Subcutaneous abdominal adipose tissue (tissue), 5 donors: ENCODE measurements around the gene MARCHF3.
"Not testable (repeated sequence)": the region's sequence is repeated elsewhere in the genome, so short reads cannot be mapped to it uniquely, and the experiment has no call there.

Source experiments
- H3K27ac ChIP-seq: one replicate; pipeline ENCODE4 v1.7.0; 2013; ENCODE audit warnings: low read depth, mild to moderate bottlenecking, inconsistent platforms, low read length, moderate library complexity
- H3K27me3 ChIP-seq, 5 donors: one replicate each; pipeline ENCODE4 v1.7.0; 2013; ENCODE audit warnings: low read length in 5 of 5, inconsistent platforms in 1 of 5; ENCODE audit not compliant: control insufficient read depth in 5 of 5, insufficient read depth in 4 of 5
- H3K36me3 ChIP-seq, 5 donors: one replicate each; pipeline ENCODE4 v1.7.0; 2013; ENCODE audit warnings: low read length in 5 of 5; ENCODE audit not compliant: control insufficient read depth in 5 of 5, insufficient read depth in 5 of 5
- H3K4me1 ChIP-seq, 5 donors: one replicate each; pipeline ENCODE4 v1.7.0; 2013; ENCODE audit warnings: low read length in 5 of 5, mild to moderate bottlenecking in 3 of 5, moderate library complexity in 1 of 5; ENCODE audit not compliant: control insufficient read depth in 5 of 5, insufficient read depth in 5 of 5
- H3K4me3 ChIP-seq, 5 donors: one replicate each; pipeline ENCODE4 v1.7.0; 2013; ENCODE audit warnings: low read length in 5 of 5, low read depth in 1 of 5
- H3K9ac ChIP-seq, 5 donors: one replicate each; pipeline ENCODE4 v1.7.0; 2013; ENCODE audit warnings: low read length in 5 of 5, mild to moderate bottlenecking in 4 of 5, moderate library complexity in 3 of 5
- H3K9me3 ChIP-seq, 5 donors: one replicate each; pipeline ENCODE4 v1.7.0; 2013; ENCODE audit warnings: low read length in 5 of 5; ENCODE audit not compliant: control insufficient read depth in 5 of 5
- donor health status: healthy.
- donor health status: healthy.
- donor health status: healthy.
- donor health status: healthy.
- donor health status: healthy.

Gene MARCHF3

DNA sequence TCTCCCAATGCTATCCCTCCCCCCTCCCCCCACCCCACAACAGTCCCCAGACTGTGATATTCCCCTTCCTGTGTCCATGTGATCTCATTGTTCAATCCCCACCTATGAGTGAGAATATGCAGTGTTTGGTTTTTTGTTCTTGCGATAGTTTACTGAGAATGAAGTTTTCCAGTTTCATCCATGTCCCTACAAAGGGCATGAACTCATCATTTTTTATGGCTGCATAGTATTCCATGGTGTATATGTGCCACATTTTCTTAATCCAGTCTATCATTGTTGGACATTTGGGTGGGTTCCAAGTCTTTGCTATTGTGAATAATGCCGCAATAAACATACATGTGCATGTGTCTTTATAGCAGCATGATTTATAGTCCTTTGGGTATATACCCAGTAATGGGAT is 139.9 kb downstream of the MARCHF3 start:
- not testable (repeated sequence) for H3K27me3 ChIP-seq, H3K36me3 ChIP-seq, H3K4me1 ChIP-seq, H3K9me3 ChIP-seq, H3K27ac ChIP-seq, H3K4me3 ChIP-seq, H3K9ac ChIP-seq

- H3K4me1 ChIP-seq = no peaks in the 10 kb centered on the region
- H3K9ac ChIP-seq = no peak overlapping the region
- no peaks in the 10 kb centered on the region for H3K36me3 ChIP-seq
Measured at GRCh38 chr5:126888175-126888574, 142.2 kb downstream of the MARCHF3 start.

GRCh38 chr5:126884269-126884819 is 146.0 kb downstream of the MARCHF3 start:
- H3K4me1 ChIP-seq = no peaks in the 10 kb centered on the region
- no peaks in the 10 kb centered on the region for H3K27me3 ChIP-seq
- no peaks in the 10 kb centered on the region for H3K36me3 ChIP-seq
- no peak overlapping the region for H3K9ac ChIP-seq
- H3K4me3 ChIP-seq = no peak overlapping the region
- H3K9me3 ChIP-seq = no peaks in the 10 kb centered on the region
- no peak overlapping the region for H3K27ac ChIP-seq

More at GRCh38 chr5:126888175-126888574, 142.2 kb downstream of the MARCHF3 start:
- H3K27ac ChIP-seq = no peak overlapping the region
- no peak overlapping the region for H3K4me3 ChIP-seq
- H3K9me3 ChIP-seq = no peaks in the 10 kb centered on the region
- no peaks in the 10 kb centered on the region for H3K27me3 ChIP-seq

DNA sequence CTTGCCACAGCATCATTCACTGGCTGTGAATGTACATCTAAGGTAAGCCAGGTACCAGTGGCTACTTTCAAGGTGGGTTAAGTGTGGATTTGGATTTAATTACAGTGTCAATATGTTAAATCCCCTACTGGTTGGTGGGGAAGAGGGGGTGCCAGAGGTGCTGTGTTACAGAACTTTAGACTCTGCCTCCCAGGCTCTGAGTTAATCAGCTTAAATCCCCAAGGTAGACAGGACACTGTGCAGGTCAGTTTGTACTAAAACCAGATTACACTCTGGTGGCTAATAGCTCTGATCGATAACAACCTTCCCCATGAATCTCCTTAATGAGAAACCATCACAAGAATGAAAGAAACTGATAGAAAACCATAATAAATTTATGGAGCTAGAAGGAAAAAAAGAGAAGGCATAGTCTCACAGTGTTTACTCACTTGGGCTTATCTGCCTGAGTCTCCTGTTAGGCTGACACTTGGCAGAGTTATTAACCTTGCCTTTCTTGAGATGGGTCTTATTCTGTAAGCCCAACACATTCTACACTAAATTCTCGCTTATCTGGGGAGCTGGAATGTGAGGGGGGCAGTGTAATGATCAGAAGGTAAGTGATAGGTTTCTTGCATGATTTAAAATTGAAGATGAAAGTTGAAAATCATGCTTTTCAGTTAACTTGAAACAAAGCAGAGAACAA is 146.7 kb downstream of the MARCHF3 start:
- H3K27me3 ChIP-seq = no peaks in the 10 kb centered on the region
- H3K27ac ChIP-seq = no peak overlapping the region
- H3K4me1 ChIP-seq = peaks cover 0 to 5% (median 3%) of the 10 kb centered on the region in 5 donors
- no peak overlapping the region for H3K9ac ChIP-seq
- no peak overlapping the region for H3K4me3 ChIP-seq
- no peaks in the 10 kb centered on the region for H3K36me3 ChIP-seq
- H3K9me3 ChIP-seq = no peaks in the 10 kb centered on the region

- Histone ChIP-seq H3K36me3 (peaks cover 0 to 12% (median 0%) of the 10 kb centered on the region in 5 donors), H3K27me3 (no peaks in the 10 kb centered on the region), H3K27ac (no peak overlapping the region), H3K4me1 (peaks cover 0 to 12% (median 9%) of the 10 kb centered on the region in 5 donors), H3K4me3 (no peak overlapping the region), H3K9me3 (no peaks in the 10 kb centered on the region), H3K9ac (no peak overlapping the region)
Measured at GRCh38 chr5:126881821-126882600, 148.3 kb downstream of the MARCHF3 start.

DNA sequence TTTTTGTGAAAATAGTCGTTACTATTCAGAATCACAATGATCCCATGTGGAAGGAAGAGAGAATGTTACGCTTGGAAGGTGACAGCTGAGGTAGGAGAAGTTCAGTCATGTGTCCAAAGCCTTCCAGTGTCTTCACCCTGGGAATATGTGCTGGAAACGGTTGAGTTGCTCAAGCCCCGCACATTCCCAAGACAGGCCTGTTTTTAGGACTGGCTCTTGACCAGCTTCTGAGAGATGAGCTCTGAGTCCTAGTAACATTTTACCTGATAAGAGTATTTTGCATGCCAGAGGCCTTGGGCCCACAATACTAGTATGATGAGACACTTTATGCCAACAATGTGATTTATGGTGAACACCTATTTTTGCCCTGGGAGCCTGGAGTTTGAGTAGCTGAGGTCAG is 151.7 kb downstream of the MARCHF3 start:
- no peaks in the 10 kb centered on the region for H3K9me3 ChIP-seq
- H3K27ac ChIP-seq = no peak overlapping the region
- H3K36me3 ChIP-seq = peaks cover 0 to 18% (median 2%) of the 10 kb centered on the region in 5 donors
- H3K9ac ChIP-seq = no peak overlapping the region
- H3K27me3 ChIP-seq = no peaks in the 10 kb centered on the region
- peaks cover 0 to 14% (median 9%) of the 10 kb centered on the region in 5 donors for H3K4me1 ChIP-seq
- H3K4me3 ChIP-seq = no peak overlapping the region

DNA sequence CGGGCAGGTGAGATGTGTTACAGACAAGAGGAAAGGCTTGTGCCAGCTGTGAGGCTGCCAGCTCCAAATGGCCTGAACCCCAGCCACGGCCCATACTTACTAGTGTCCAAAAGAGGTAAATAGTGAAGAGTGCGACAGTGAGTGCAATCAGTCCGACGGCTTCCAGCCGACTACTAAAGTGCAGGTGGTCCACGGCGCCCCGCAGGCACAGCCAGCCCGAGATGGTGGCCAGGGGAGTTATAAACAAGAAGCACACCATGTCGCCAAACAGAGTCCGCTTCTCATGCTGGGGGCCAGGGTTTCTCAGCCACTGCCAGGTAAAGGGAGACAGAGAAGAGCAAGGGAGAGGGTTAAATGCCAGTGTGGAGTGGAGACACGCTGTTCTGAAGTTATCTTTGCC is 152.3 kb downstream of the MARCHF3 start:
- no peaks in the 10 kb centered on the region for H3K9me3 ChIP-seq
- H3K36me3 ChIP-seq = peaks cover 0 to 18% (median 2%) of the 10 kb centered on the region in 5 donors
- H3K27ac ChIP-seq = no peak overlapping the region
- no peak overlapping the region for H3K4me3 ChIP-seq
- no peaks in the 10 kb centered on the region for H3K27me3 ChIP-seq
- peaks cover 0 to 14% (median 9%) of the 10 kb centered on the region in 5 donors for H3K4me1 ChIP-seq
- no peak overlapping the region for H3K9ac ChIP-seq

- no peaks in the 10 kb centered on the region for H3K9me3 ChIP-seq
- H3K9ac ChIP-seq = no peak overlapping the region
- peaks cover 0 to 14% (median 9%) of the 10 kb centered on the region in 5 donors for H3K4me1 ChIP-seq
- peaks cover 0 to 18% (median 2%) of the 10 kb centered on the region in 5 donors for H3K36me3 ChIP-seq
- no peak overlapping the region for H3K27ac ChIP-seq
- no peaks in the 10 kb centered on the region for H3K27me3 ChIP-seq
- H3K4me3 ChIP-seq = no peak overlapping the region
Measured at GRCh38 chr5:126877602-126878001, 152.8 kb downstream of the MARCHF3 start.

DNA sequence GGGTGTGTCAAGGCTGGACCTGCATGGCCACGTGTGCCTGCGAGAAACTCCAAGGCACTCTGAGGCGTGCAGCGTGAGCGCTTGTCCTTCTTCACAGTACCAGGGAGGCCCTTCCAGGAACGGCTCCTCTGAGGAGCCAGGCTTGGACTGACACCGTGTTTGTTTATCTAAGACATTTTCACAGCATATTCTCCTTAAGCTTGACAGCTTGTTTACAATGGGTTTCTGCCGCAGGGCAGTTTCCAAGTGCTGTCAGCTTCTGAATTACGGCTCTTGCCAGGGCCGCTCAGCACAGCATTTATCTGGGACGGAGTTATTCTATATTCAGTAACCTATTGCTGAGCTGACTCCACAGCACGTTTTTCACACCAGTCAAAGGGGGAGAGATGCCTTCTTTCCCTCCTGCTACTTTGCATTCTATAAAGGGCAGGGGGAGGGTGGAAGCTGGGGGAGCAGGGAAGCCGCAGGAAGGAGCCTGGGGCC is 155.0 kb downstream of the MARCHF3 start:
- Histone ChIP-seq H3K4me1 (peaks cover 0 to 14% (median 9%) of the 10 kb centered on the region in 5 donors), H3K27ac (no peak overlapping the region), H3K4me3 (no peak overlapping the region), H3K36me3 (peaks cover 0 to 25% (median 3%) of the 10 kb centered on the region in 5 donors), H3K27me3 (no peaks in the 10 kb centered on the region), H3K9me3 (no peaks in the 10 kb centered on the region), H3K9ac (no peak overlapping the region)
